H9 (cell line): Measurements from ENCODE around the gene ROM1. TPM values are rescaled to one million over a fixed set of nuclear protein-coding genes. Genes with fewer than 3 reads are reported as not detected.

Experiments
- DNase-seq: peaks from one replicate; pipeline ENCODE4 v3.0.0-alpha.2; 2017
- H2AFZ ChIP-seq: one replicate; pipeline ENCODE4 v1.6.1; 2013; ENCODE audit warnings: mild to moderate bottlenecking, low read length, control low read depth, moderate library complexity
- H2AK5ac ChIP-seq: 2 replicates; pipeline ENCODE4 v1.6.1; 2013; ENCODE audit warnings: low read length, control low read depth, mixed read lengths; ENCODE audit not compliant: insufficient read length
- H2BK120ac ChIP-seq: one replicate; pipeline ENCODE4 v1.6.1; 2013; ENCODE audit warnings: low read depth, mild to moderate bottlenecking, low read length, control low read depth, inconsistent platforms; ENCODE audit not compliant: poor library complexity, severe bottlenecking
- H2BK12ac ChIP-seq: 2 replicates; pipeline ENCODE4 v1.6.1; 2013; ENCODE audit warnings: low read length, control low read depth, mixed read lengths, low read depth; ENCODE audit not compliant: insufficient read length
- H2BK15ac ChIP-seq: 2 replicates; pipeline ENCODE4 v1.6.1; 2013; ENCODE audit warnings: low read depth, low read length, control low read depth
- H2BK20ac ChIP-seq: one replicate; pipeline ENCODE4 v1.6.1; 2013; ENCODE audit warnings: low read depth, mild to moderate bottlenecking, low read length, control low read depth, inconsistent platforms; ENCODE audit not compliant: poor library complexity, severe bottlenecking
- H2BK5ac ChIP-seq: 2 replicates; pipeline ENCODE4 v1.6.1; 2013; ENCODE audit warnings: low read length, control low read depth, mixed read lengths; ENCODE audit not compliant: insufficient read length
- H3K14ac ChIP-seq: 2 replicates; pipeline ENCODE4 v1.6.1; 2013; ENCODE audit warnings: low read length, control low read depth; ENCODE audit not compliant: insufficient read depth
- H3K18ac ChIP-seq: 2 replicates; pipeline ENCODE4 v1.6.1; 2013; ENCODE audit warnings: low read depth, mild to moderate bottlenecking, mixed read lengths, low read length, control low read depth; ENCODE audit not compliant: insufficient read length
- H3K23ac ChIP-seq: 2 replicates; pipeline ENCODE4 v1.6.1; 2013; ENCODE audit warnings: low read length, control low read depth, mixed read lengths, low read depth; ENCODE audit not compliant: insufficient read length
- H3K23me2 ChIP-seq: 2 replicates; pipeline ENCODE4 v1.6.1; 2013; ENCODE audit warnings: low read depth, mild to moderate bottlenecking, mixed read lengths, low read length, control low read depth; ENCODE audit not compliant: insufficient read length, poor library complexity, severe bottlenecking
- H3K27ac ChIP-seq: 2 replicates; pipeline ENCODE4 v1.5.1; 2013; ENCODE audit warnings: low read length, control low read depth, mixed read lengths, low read depth; ENCODE audit not compliant: insufficient read length
- H3K27me3 ChIP-seq: 2 replicates; pipeline ENCODE4 v1.6.1; 2013; ENCODE audit warnings: low read length, control low read depth, inconsistent platforms; ENCODE audit not compliant: insufficient read depth
- H3K4ac ChIP-seq: 2 replicates; pipeline ENCODE4 v1.6.1; 2013; ENCODE audit warnings: low read depth, mild to moderate bottlenecking, control low read depth, inconsistent platforms, low read length, moderate library complexity
- H3K4me1 ChIP-seq: 2 replicates; pipeline ENCODE4 v1.6.1; 2013; ENCODE audit warnings: low read length, control low read depth, inconsistent platforms; ENCODE audit not compliant: insufficient read depth
- H3K4me2 ChIP-seq: 2 replicates; pipeline ENCODE4 v1.6.1; 2013; ENCODE audit warnings: low read length, control low read depth, mixed read lengths; ENCODE audit not compliant: insufficient read length, insufficient read depth
- H3K56ac ChIP-seq: 2 replicates; pipeline ENCODE4 v1.6.1; 2013; ENCODE audit warnings: low read depth, mild to moderate bottlenecking, mixed read lengths, low read length, control low read depth; ENCODE audit not compliant: insufficient read length
- H3K79me1 ChIP-seq: 2 replicates; pipeline ENCODE4 v1.6.1; 2013; ENCODE audit warnings: low read depth, mild to moderate bottlenecking, moderate library complexity, low read length, control low read depth, inconsistent platforms; ENCODE audit not compliant: insufficient read depth, poor library complexity, severe bottlenecking
- H3K79me2 ChIP-seq: 2 replicates; pipeline ENCODE4 v1.6.1; 2013; ENCODE audit warnings: low read length, control low read depth, inconsistent platforms; ENCODE audit not compliant: insufficient read depth
- H3K9ac ChIP-seq: 2 replicates; pipeline ENCODE4 v1.6.1; 2013; ENCODE audit warnings: low read length, control low read depth, mixed read lengths; ENCODE audit not compliant: insufficient read length; ENCODE audit errors: extremely low read depth
- H3K9me3 ChIP-seq: one replicate; pipeline ENCODE4 v1.6.1; 2013; ENCODE audit warnings: low read depth, low read length, inconsistent platforms; ENCODE audit not compliant: control insufficient read depth
- H3T11ph ChIP-seq: one replicate; pipeline ENCODE4 v1.6.1; 2013; ENCODE audit warnings: mild to moderate bottlenecking, low read length, control low read depth, inconsistent platforms
- H4K20me1 ChIP-seq: one replicate; pipeline ENCODE4 v1.6.1; 2013; ENCODE audit not compliant: control insufficient read depth, insufficient read length, insufficient read depth
- H4K5ac ChIP-seq: 2 replicates; pipeline ENCODE4 v1.6.1; 2013; ENCODE audit warnings: low read depth, mild to moderate bottlenecking, mixed read lengths, low read length, control low read depth; ENCODE audit not compliant: insufficient read length
- H4K8ac ChIP-seq: replicated peaks from 2 replicates; pipeline ENCODE4 v1.6.1; 2013; ENCODE audit warnings: low read length, control low read depth, mixed read lengths, low read depth; ENCODE audit not compliant: insufficient read length
- H4K91ac ChIP-seq: 2 replicates; pipeline ENCODE4 v1.6.1; 2013; ENCODE audit warnings: low read depth, mild to moderate bottlenecking, moderate library complexity, mixed read lengths, low read length, control low read depth; ENCODE audit not compliant: insufficient read length
- H3K27ac Mint-ChIP-seq, 3 experiments: 2 replicates in 2 of 3; 3 replicates in 1 of 3; pipeline ENCODE4 v1.8.0; 2020 to 2021; ENCODE audit warnings: mixed read lengths in 3 of 3, mild to moderate bottlenecking in 1 of 3, moderate library complexity in 1 of 3
- H3K27me3 Mint-ChIP-seq: 2 replicates; pipeline ENCODE4 v1.8.0; 2021; ENCODE audit warnings: low read depth, mild to moderate bottlenecking, moderate library complexity, mixed read lengths
- H3K36me3 Mint-ChIP-seq, 3 experiments: 2 replicates in 2 of 3; 3 replicates in 1 of 3; pipeline ENCODE4 v1.8.0; 2020 to 2021; ENCODE audit warnings: low read depth in 3 of 3, mixed read lengths in 3 of 3; ENCODE audit not compliant: insufficient read depth in 1 of 3
- H3K4me1 Mint-ChIP-seq, 2 experiments: 2 replicates each; pipeline ENCODE4 v1.8.0; 2020; ENCODE audit warnings: mixed read lengths in 2 of 2
- H3K4me3 Mint-ChIP-seq, 2 experiments: 2 replicates in 1 of 2; 3 replicates in 1 of 2; pipeline ENCODE4 v1.8.0; 2020 to 2021; ENCODE audit warnings: mild to moderate bottlenecking in 2 of 2, mixed read lengths in 2 of 2, moderate library complexity in 1 of 2
- H3K9me3 Mint-ChIP-seq, 2 experiments: 2 replicates in 1 of 2; 3 replicates in 1 of 2; pipeline ENCODE4 v1.8.0; 2020; ENCODE audit warnings: mild to moderate bottlenecking in 2 of 2, mixed read lengths in 2 of 2, moderate library complexity in 1 of 2
- WGBS: extraction: QIAGEN DNeasy Blood & Tissue Kit; methylation state at CpG from one replicate; pipeline ENCODE4 v1.1.7; 2013; ENCODE audit warnings: missing lambda C conversion rate, low lambda C conversion rate, mixed read lengths; ENCODE audit not compliant: insufficient read length; ENCODE audit errors: extremely low coverage; 5-methylcytosine and 5-hydroxymethylcytosine counted together
- total RNA-seq: library from RNA; stranded (reverse); gene quantifications from 2 replicates; pipeline ENCODE4 v1.2.1, GENCODE V29; 2021
- TF ChIP-seq, protein P1 (sequence below): fragments of 200-600 bp; sonication (generic); conservative IDR thresholded peaks from 3 replicates; pipeline ENCODE4 v1.8.0; 2021; ENCODE audit warnings: antibody characterized with exemption, mild to moderate bottlenecking

The ROM1 gene
- total RNA-seq, 1 experiment from 2014 or later, result 0.79 TPM

DNA sequence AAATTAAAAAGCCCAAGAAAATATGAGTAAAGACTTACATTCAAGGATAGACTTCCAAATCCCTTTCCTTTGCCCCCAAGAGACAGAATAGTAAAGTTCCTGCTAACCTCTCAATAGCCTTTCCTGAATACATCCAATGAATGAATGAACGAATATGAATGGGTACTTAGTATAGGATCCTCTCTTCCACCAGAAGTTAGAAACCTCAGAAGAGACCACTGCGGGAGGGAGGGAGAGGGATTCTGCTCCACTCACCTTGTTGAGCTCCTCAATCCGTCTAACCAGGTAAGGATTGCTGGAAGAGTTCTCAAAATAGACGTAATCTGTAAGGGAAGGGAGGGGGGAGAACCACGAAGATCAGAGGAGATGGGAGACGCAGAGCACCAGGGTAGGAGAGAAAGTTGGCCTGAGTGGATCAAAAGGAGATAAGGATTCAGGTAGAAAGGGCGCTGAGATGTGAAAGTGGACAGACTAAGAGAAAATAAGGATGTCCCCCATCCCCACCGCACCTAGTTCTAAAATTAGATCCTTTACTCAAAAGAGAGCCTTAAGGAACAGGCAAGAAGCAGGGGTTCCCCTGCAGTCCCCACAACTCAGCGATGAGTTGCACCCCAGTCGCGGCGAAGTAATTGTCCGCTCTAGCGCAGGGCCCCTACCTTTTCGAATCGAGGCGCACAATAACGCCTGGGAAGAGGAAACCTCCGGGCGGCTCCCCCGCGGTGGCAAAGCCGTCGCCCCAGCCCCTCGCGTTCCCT lies 12.5 kb upstream of the ROM1 start:
- peak overlapping the region; percentile 90 to 93 for H3K4me3 Mint-ChIP-seq
- Histone ChIP-seq H3K4ac (no peak overlapping the region; the same call in 1 of the 2 replicates), H2BK12ac (no peak overlapping the region), H3K14ac (peak overlapping the region; percentile 96), H2AFZ (no peak overlapping the region), H4K5ac (no peak overlapping the region), H3K27me3 (peaks cover 12% of the 10 kb centered on the region; the same call in 1 of the 2 replicates), H3K79me2 (no peaks in the 10 kb centered on the region; the same call in 1 of the 2 replicates), H3K9ac (peak overlapping the region; percentile 84), H4K91ac (no peak overlapping the region), H3K9me3 (no peaks in the 10 kb centered on the region), H2BK120ac (no peak overlapping the region), H3K18ac (no peak overlapping the region), H2BK5ac (no peak overlapping the region), H3K27ac (no peak overlapping the region), H4K8ac (no peak overlapping the region), H2BK15ac (no peak overlapping the region), H3K79me1 (no peaks in the 10 kb centered on the region), H3T11ph (no peak overlapping the region), H3K4me2 (peak overlapping the region; percentile 71), H2BK20ac (no peak overlapping the region), H2AK5ac (no peak overlapping the region), H3K56ac (no peak overlapping the region), H3K4me1 (peaks cover 8% of the 10 kb centered on the region), H3K23ac (no peak overlapping the region), H3K23me2 (peaks cover 4% of the 10 kb centered on the region), H4K20me1 (peaks cover 2% of the 10 kb centered on the region)
- TF ChIP-seq, protein P1, sequence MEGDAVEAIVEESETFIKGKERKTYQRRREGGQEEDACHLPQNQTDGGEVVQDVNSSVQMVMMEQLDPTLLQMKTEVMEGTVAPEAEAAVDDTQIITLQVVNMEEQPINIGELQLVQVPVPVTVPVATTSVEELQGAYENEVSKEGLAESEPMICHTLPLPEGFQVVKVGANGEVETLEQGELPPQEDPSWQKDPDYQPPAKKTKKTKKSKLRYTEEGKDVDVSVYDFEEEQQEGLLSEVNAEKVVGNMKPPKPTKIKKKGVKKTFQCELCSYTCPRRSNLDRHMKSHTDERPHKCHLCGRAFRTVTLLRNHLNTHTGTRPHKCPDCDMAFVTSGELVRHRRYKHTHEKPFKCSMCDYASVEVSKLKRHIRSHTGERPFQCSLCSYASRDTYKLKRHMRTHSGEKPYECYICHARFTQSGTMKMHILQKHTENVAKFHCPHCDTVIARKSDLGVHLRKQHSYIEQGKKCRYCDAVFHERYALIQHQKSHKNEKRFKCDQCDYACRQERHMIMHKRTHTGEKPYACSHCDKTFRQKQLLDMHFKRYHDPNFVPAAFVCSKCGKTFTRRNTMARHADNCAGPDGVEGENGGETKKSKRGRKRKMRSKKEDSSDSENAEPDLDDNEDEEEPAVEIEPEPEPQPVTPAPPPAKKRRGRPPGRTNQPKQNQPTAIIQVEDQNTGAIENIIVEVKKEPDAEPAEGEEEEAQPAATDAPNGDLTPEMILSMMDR, result no peak
- peaks cover 34% of the 10 kb centered on the region for H3K27me3 Mint-ChIP-seq
- no CpG with 5 or more reads among the region's 26 CpGs for WGBS
- peaks cover 42 to 54% of the 10 kb centered on the region in 2 experiments for H3K4me1 Mint-ChIP-seq
- peak overlapping the region in 2 of 3 experiments; percentile 84 to 86; a peak in 5 of 7 replicates for H3K27ac Mint-ChIP-seq
- peaks cover 52 to 62% (median 57%) of the 10 kb centered on the region in 3 experiments for H3K36me3 Mint-ChIP-seq
- H3K9me3 Mint-ChIP-seq, result no peaks in the 10 kb centered on the region
- no peak for DNase-seq
